H1 (cell line): Measurements from ENCODE around the gene TASOR2. TPM values are rescaled to one million over a fixed set of nuclear protein-coding genes. Genes with fewer than 3 reads are reported as not detected.

ENCODE experiments used
- CTCF ChIA-PET: fragments of 300-600 bp; sonication (Branson Sonifier 250); formaldehyde crosslinking; loops from one replicate; lab custom pipeline; 2021; ENCODE audit not compliant: partially characterized antibody; lab: Charles Lee
- POLR2A ChIA-PET: fragments of 300-600 bp; sonication (Branson Sonifier 250); formaldehyde crosslinking; loops from one replicate; lab custom pipeline; 2021; ENCODE audit warnings: inconsistent platforms; ENCODE audit not compliant: partially characterized antibody; lab: Charles Lee
- DNase-seq, 2 experiments: peaks; one replicate each; pipeline versions ENCODE4 v3.0.0 to v3.0.0-alpha.2; 2010 to 2022; ENCODE audit warnings: low spot score in 2 of 2, low read depth in 1 of 2, mixed read lengths in 1 of 2
- FAIRE-seq: peaks from 2 replicates; lab custom pipeline; 2011; peaks lifted over from hg19 to GRCh38; lab: Jason Lieb, UNC
- H2AFZ ChIP-seq: 2 replicates; pipeline ENCODE4 v1.8.1; 2012; ENCODE audit warnings: low read length, inconsistent platforms
- H2AK5ac ChIP-seq: 2 replicates; pipeline ENCODE4 v1.6.1; 2013; ENCODE audit warnings: low read depth, low read length
- H2BK120ac ChIP-seq: replicated peaks from 2 replicates; pipeline ENCODE3; 2013; ENCODE audit warnings: low read depth, low read length, inconsistent platforms
- H2BK12ac ChIP-seq: 2 replicates; pipeline ENCODE4 v1.6.1; 2013; ENCODE audit warnings: low read depth, low read length
- H2BK15ac ChIP-seq: 2 replicates; pipeline ENCODE4 v1.6.1; 2013; ENCODE audit warnings: low read length
- H2BK20ac ChIP-seq: 2 replicates; pipeline ENCODE4 v1.6.1; 2013; ENCODE audit warnings: low read length
- H2BK5ac ChIP-seq: 2 replicates; pipeline ENCODE4 v1.6.1; 2013; ENCODE audit warnings: low read depth, low read length
- H3K14ac ChIP-seq: 2 replicates; pipeline ENCODE4 v1.6.1; 2013; ENCODE audit warnings: inconsistent platforms; ENCODE audit not compliant: insufficient read length
- H3K18ac ChIP-seq: 2 replicates; pipeline ENCODE4 v1.6.1; 2013; ENCODE audit warnings: low read length; ENCODE audit errors: extremely low read depth
- H3K23ac ChIP-seq: 2 replicates; pipeline ENCODE4 v1.6.1; 2013; ENCODE audit warnings: inconsistent platforms; ENCODE audit not compliant: insufficient read length
- H3K23me2 ChIP-seq: 2 replicates; pipeline ENCODE4 v1.6.1; 2013; ENCODE audit warnings: low read depth, low read length
- H3K27ac ChIP-seq: 2 replicates; pipeline ENCODE4 v1.6.1; 2011; ENCODE audit warnings: low read depth, low read length, inconsistent platforms
- H3K27me3 ChIP-seq, 4 experiments: replicated peaks in 1 of 4; 1 replicate in 1 of 4; 2 replicates in 3 of 4; pipeline versions ENCODE4 v1.6.1 to v1.8.1; 2011 to 2013; ENCODE audit warnings: low read length in 3 of 4, mild to moderate bottlenecking in 3 of 4, inconsistent platforms in 2 of 4, mixed read lengths in 2 of 4, moderate library complexity in 1 of 4; ENCODE audit not compliant: control insufficient read depth in 3 of 4, insufficient read depth in 3 of 4; ENCODE audit errors: extremely low read depth in 1 of 4
- H3K36me3 ChIP-seq, 4 experiments: 2 replicates each; pipeline versions ENCODE4 v1.6.1 to v1.8.1; 2011 to 2013; ENCODE audit warnings: mild to moderate bottlenecking in 4 of 4, low read length in 3 of 4, moderate library complexity in 2 of 4, control low read depth in 1 of 4, inconsistent platforms in 1 of 4; ENCODE audit not compliant: insufficient read depth in 4 of 4, control insufficient read depth in 2 of 4
- H3K4ac ChIP-seq: replicated peaks from 2 replicates; pipeline ENCODE3; 2013; ENCODE audit warnings: low read length, low read depth, mixed read lengths, inconsistent platforms; ENCODE audit not compliant: insufficient read length
- H3K4me1 ChIP-seq, 4 experiments: replicated peaks in 1 of 4; 1 replicate in 1 of 4; 2 replicates in 3 of 4; pipeline versions ENCODE4 v1.6.1 to v1.8.1; 2011 to 2013; ENCODE audit warnings: low read length in 3 of 4, inconsistent platforms in 2 of 4, mixed read lengths in 1 of 4; ENCODE audit not compliant: insufficient read depth in 4 of 4, control insufficient read depth in 3 of 4
- H3K4me2 ChIP-seq, 2 experiments: 2 replicates each; pipeline versions ENCODE4 v1.6.1 to v1.8.1; 2011 to 2013; ENCODE audit warnings: low read depth in 2 of 2, low read length in 2 of 2, control low read depth in 1 of 2, inconsistent platforms in 1 of 2, mild to moderate bottlenecking in 1 of 2; ENCODE audit not compliant: insufficient read depth in 1 of 2
- H3K4me3 ChIP-seq, 4 experiments: fragments of 200-600, 300-600 bp in 1 of 4; sonication (generic), shearing (Covaris generic), sonication (Bioruptor Twin) in 1 of 4; 2 replicates each; pipeline versions ENCODE4 v1.5.1 to v1.8.1; 2011 to 2016; ENCODE audit warnings: low read length in 4 of 4, low read depth in 3 of 4, control low read depth in 2 of 4, inconsistent platforms in 2 of 4, mild to moderate bottlenecking in 2 of 4, mixed read lengths in 1 of 4, moderate library complexity in 1 of 4; ENCODE audit not compliant: insufficient read depth in 2 of 4; ENCODE audit errors: extremely low read depth in 1 of 4
- H3K56ac ChIP-seq: replicated peaks from 2 replicates; pipeline ENCODE3; 2013; ENCODE audit warnings: low read depth, mild to moderate bottlenecking, mixed read lengths, low read length, inconsistent platforms; ENCODE audit not compliant: insufficient read length
- H3K79me1 ChIP-seq: 2 replicates; pipeline ENCODE4 v1.6.1; 2013; ENCODE audit warnings: low read depth, low read length, control low read depth
- H3K79me2 ChIP-seq, 2 experiments: 2 replicates each; pipeline versions ENCODE4 v1.6.1 to v1.8.1; 2012 to 2013; ENCODE audit warnings: low read length in 2 of 2, mild to moderate bottlenecking in 2 of 2, inconsistent platforms in 1 of 2; ENCODE audit not compliant: insufficient read depth in 2 of 2, control insufficient read depth in 1 of 2
- H3K9ac ChIP-seq, 4 experiments: replicated peaks in 1 of 4; 1 replicate in 1 of 4; 2 replicates in 3 of 4; pipeline versions ENCODE4 v1.6.1 to v1.8.1; 2011 to 2013; ENCODE audit warnings: low read depth in 3 of 4, low read length in 3 of 4, control low read depth in 2 of 4, mild to moderate bottlenecking in 2 of 4, moderate library complexity in 2 of 4, inconsistent platforms in 1 of 4; ENCODE audit errors: extremely low read depth in 1 of 4
- H3K9me3 ChIP-seq, 2 experiments: 2 replicates each; pipeline versions ENCODE4 v1.6.1 to v1.8.1; 2012 to 2013; ENCODE audit warnings: mild to moderate bottlenecking in 2 of 2, moderate library complexity in 2 of 2, control low read depth in 1 of 2, inconsistent platforms in 1 of 2, low read depth in 1 of 2, low read length in 1 of 2, mixed read lengths in 1 of 2; ENCODE audit not compliant: insufficient read depth in 2 of 2
- H4K20me1 ChIP-seq, 2 experiments: replicated peaks in 1 of 2; 2 replicates each; pipeline versions ENCODE3 to v1.8.1; 2011 to 2013; ENCODE audit warnings: inconsistent platforms in 2 of 2, low read length in 2 of 2, mild to moderate bottlenecking in 1 of 2; ENCODE audit not compliant: insufficient read depth in 2 of 2, control insufficient read depth in 1 of 2
- H4K5ac ChIP-seq: 2 replicates; pipeline ENCODE4 v1.6.1; 2013; ENCODE audit warnings: low read length, low read depth, mixed read lengths, inconsistent platforms; ENCODE audit not compliant: insufficient read length
- H4K8ac ChIP-seq: 2 replicates; pipeline ENCODE4 v1.8.0; 2013; ENCODE audit warnings: mild to moderate bottlenecking, moderate library complexity, low read length, inconsistent platforms; ENCODE audit not compliant: insufficient read depth; ENCODE audit errors: extremely low read depth
- H4K91ac ChIP-seq: replicated peaks from 2 replicates; pipeline ENCODE3; 2013; ENCODE audit warnings: low read length, mixed read lengths, inconsistent platforms; ENCODE audit not compliant: insufficient read length
- WGBS, 2 experiments: shearing (Covaris generic) in 1 of 2; methylation state at CpG; one replicate each; pipeline versions ENCODE4 v1.1.6 to v1.1.7; 2013 to 2015; ENCODE audit warnings: low lambda C conversion rate in 2 of 2, mixed read lengths in 2 of 2, inconsistent platforms in 1 of 2, low coverage in 1 of 2, missing lambda C conversion rate in 1 of 2; ENCODE audit not compliant: insufficient replicate concordance in 2 of 2, insufficient coverage in 1 of 2, insufficient read length in 1 of 2; ENCODE audit errors: extremely low coverage in 1 of 2, missing lambda C conversion rate in 1 of 2; 5-methylcytosine and 5-hydroxymethylcytosine counted together
- polyA plus RNA-seq, 7 experiments: library from polyadenylated mRNA; depleted of rRNA in 3 of 7; stranded (reverse) in 5 of 7; unstranded in 2 of 7; fragments of >200 nt in 5 of 7; fragments of 200-250 nt in 2 of 7; gene quantifications; 1 replicate in 5 of 7; 2 replicates in 1 of 7; 4 replicates in 1 of 7; pipeline versions ENCODE4 v1.2.1 to v1.2.3, GENCODE V29; 2011 to 2013; ENCODE audit warnings: missing spikeins in 2 of 7, mixed read lengths in 2 of 7
- total RNA-seq: library from RNA; stranded (reverse); fragmentation: NEBNext Ultra II Directional; extraction: Animal tissue kit (Norgen Biotek cat#: 25700); gene quantifications from 2 replicates; pipeline ENCODE4 v1.2.1, GENCODE V29; 2021

Gene TASOR2
- total and polyA plus RNA-seq, 2 of the 8 experiments (the other 6 are each of a cell fraction or from before 2014, with no cell fraction given) = 13.1 to 74.9 TPM

- Histone ChIP-seq H3K27me3 (peaks cover 0 to 19% (median 4%) of the 10 kb centered on the region in 4 experiments; a peak in 4 of 7 replicates), H2AFZ (no peak overlapping the region)
- WGBS, 2 experiments = 88% methylated on average over 5 of the region's 5 CpGs; no CpG with 5 or more reads in 1 of the 2 experiments
These were observed 2.7 kb upstream of the TASOR2 start for GRCh38 chr10:5681930-5682329.

More at GRCh38 chr10:5681930-5682329, 2.7 kb upstream of the TASOR2 start:
- POLR2A ChIA-PET = no interaction called here
- DNase-seq (no peak), FAIRE-seq (no peak)
- H4K8ac ChIP-seq = no peak overlapping the region
- no peak overlapping the region for H2BK12ac ChIP-seq
- no peak overlapping the region for H4K5ac ChIP-seq
- no peak overlapping the region for H3K4ac ChIP-seq
- no peak overlapping the region for H3K4me2 ChIP-seq
- no peak overlapping the region for H2BK15ac ChIP-seq
- no peaks in the 10 kb centered on the region for H3K23me2 ChIP-seq
- H2BK20ac ChIP-seq = no peak overlapping the region
- H3K23ac ChIP-seq = no peak overlapping the region
- H2BK120ac ChIP-seq = no peak overlapping the region
- no peak overlapping the region for H3K14ac ChIP-seq
- H3K79me1 ChIP-seq = 0 out of 2 replicates have a peak, but pooled peaks cover 2% of the 10 kb centered on the region
- H3K9ac ChIP-seq = no peak overlapping the region
- no peaks in the 10 kb centered on the region for H3K36me3 ChIP-seq
- H3K79me2 ChIP-seq = peaks cover 4 to 18% of the 10 kb centered on the region in 2 experiments; a peak in 3 of 4 replicates
- peaks cover 0 to 5% (median 1%) of the 10 kb centered on the region in 4 experiments; a peak in 2 of 7 replicates for H3K4me1 ChIP-seq
- H4K20me1 ChIP-seq = peaks cover 2 to 6% of the 10 kb centered on the region in 2 experiments
- no peak overlapping the region for H3K27ac ChIP-seq
- no peak overlapping the region for H4K91ac ChIP-seq
- H3K56ac ChIP-seq = no peak overlapping the region
- H3K18ac ChIP-seq = no peak overlapping the region
- CTCF ChIA-PET = no interaction called here
- H3K9me3 ChIP-seq = 0 out of 4 replicates have a peak, but pooled peaks cover 0 to 3% of the 10 kb centered on the region in 2 experiments
- no peak overlapping the region for H2AK5ac ChIP-seq
- no peak overlapping the region for H2BK5ac ChIP-seq
- H3K4me3 ChIP-seq = no peak overlapping the region
